ENCODE results near the gene EXOC6B.

DNA sequence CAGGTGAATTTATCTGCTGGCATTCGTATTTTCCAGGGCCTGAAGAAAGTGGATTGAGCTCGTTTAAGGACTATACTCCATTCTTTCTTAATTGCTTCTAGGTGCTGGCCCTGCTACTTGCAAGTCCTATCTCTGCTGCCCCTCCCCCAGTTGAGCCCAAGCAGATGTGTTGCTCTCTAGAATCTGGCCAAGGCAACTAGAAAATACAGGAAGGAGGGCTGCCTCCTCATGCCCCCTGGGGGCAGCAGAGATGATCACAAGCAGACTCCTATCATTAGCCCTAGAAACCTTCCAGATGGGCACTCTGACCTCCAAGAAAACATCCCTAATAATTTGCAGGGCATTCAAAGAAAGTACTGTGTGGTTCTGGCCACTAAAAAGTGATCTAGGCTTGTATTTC lies 605.7 kb downstream of the EXOC6B start:
- TF ChIP-seq CTCF (IDR thresholded peaks at IDR 0.05) = no peak
- TF ChIP-seq EP300 (IDR thresholded peaks at IDR 0.05; ENCODE audit: low read depth) = no peak
- no peak for TF ChIP-seq POLR2A (IDR thresholded peaks at IDR 0.05)
